ENCODE measurements around the gene DOP1A. TPM values are rescaled to one million over a fixed set of nuclear protein-coding genes. Genes with fewer than 3 reads are reported as not detected.
A peak's percentile ranks its signal among the peaks of the same experiment; 100 is the strongest.

The DOP1A gene
- total and polyA plus RNA-seq, 2 of the 13 experiments (the other 11 are each of a cell fraction or from before 2014, with no cell fraction given) = 5.2 to 16.7 TPM

DNA sequence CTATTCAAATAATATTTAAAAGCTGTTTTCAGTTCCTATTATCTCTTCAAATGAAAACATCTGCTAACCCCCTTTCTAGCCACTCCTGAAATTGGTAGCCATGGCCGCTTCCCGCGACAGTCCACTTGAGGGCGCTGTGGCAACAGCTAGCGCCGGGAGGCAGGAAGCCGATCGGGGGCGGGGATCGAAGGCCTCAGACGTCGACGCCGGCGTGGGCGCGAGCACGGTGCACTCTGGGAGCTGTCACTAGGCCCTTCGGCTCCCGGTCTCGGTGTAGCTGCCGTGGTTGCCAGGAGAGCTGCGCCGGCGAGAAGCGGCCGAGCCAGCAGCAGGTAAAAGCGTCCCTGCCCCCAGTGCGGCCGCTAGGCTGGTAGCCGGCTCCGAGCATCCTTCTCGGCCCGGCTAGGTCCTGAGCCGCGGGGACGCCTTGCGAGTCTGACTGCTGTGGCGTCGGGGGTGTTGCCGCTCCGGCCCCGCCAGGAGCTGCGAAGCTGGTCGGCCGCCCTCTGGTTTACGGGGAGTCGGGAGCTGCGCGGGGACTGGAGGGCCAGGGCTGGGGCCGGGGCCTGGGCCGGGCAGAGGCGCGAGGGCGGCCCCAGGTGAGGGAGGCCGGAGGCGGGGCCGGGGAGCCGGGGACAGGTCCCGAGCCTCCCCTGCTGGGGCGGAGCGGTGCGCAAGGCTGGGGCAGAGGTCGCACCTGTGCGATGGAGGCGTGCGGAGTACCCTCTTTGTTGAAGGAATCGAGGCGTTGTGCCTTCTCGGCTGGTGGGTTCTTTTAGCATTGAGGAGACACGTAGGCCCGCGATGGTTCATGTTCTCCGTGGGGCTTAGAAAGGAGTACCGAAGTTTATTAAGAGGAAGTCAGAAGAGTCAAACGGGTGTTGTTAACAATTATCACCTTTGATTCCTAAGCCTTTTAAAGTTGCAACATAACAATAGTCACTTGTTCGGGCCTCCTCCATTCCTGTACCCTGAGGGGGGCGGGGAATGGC is at the start of gene DOP1A (continued):
- TF ChIP-seq, protein P1, sequence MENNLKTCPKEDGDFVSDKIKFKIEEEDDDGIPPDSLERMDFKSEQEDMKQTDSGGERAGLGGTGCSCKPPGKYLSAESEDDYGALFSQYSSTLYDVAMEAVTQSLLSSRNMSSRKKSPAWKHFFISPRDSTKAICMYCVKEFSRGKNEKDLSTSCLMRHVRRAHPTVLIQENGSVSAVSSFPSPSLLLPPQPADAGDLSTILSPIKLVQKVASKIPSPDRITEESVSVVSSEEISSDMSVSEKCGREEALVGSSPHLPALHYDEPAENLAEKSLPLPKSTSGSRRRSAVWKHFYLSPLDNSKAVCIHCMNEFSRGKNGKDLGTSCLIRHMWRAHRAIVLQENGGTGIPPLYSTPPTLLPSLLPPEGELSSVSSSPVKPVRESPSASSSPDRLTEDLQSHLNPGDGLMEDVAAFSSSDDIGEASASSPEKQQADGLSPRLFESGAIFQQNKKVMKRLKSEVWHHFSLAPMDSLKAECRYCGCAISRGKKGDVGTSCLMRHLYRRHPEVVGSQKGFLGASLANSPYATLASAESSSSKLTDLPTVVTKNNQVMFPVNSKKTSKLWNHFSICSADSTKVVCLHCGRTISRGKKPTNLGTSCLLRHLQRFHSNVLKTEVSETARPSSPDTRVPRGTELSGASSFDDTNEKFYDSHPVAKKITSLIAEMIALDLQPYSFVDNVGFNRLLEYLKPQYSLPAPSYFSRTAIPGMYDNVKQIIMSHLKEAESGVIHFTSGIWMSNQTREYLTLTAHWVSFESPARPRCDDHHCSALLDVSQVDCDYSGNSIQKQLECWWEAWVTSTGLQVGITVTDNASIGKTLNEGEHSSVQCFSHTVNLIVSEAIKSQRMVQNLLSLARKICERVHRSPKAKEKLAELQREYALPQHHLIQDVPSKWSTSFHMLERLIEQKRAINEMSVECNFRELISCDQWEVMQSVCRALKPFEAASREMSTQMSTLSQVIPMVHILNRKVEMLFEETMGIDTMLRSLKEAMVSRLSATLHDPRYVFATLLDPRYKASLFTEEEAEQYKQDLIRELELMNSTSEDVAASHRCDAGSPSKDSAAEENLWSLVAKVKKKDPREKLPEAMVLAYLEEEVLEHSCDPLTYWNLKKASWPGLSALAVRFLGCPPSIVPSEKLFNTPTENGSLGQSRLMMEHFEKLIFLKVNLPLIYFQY (CRISPR knock-in tag; IDR thresholded peaks at IDR 0.05; ENCODE audit: borderline replicate concordance) = no peak; the same call in 1 of the 2 replicates
- TF ChIP-seq AGO2 (optimal IDR thresholded peaks at IDR 0.05; ENCODE audit: low read depth, low read length) = peak; percentile 49
- TF ChIP-seq TBP (CRISPR knock-in tag; IDR thresholded peaks at IDR 0.05) = no peak
- peak; percentile 26; the same call in 1 of the 2 replicates for TF ChIP-seq PPARG (CRISPR knock-in tag; conservative IDR thresholded peaks at IDR 0.05)
- no peak for TF ChIP-seq PCBP2 (optimal IDR thresholded peaks at IDR 0.05; ENCODE audit: low read depth, low read length, poor library complexity, severe bottlenecking)
- TF ChIP-seq STAT5B (CRISPR knock-in tag; IDR thresholded peaks at IDR 0.05) = no peak
- no peak; the same call in 1 of the 2 replicates for TF ChIP-seq PRMT3 (CRISPR knock-in tag; IDR thresholded peaks at IDR 0.05; ENCODE audit: borderline replicate concordance, low read depth)
- peak; percentile 64; the same call in 1 of the 2 replicates for TF ChIP-seq KLF15 (CRISPR knock-in tag; IDR thresholded peaks at IDR 0.05; ENCODE audit: borderline replicate concordance)
- no peak for TF ChIP-seq EP300 (IDR thresholded peaks at IDR 0.05; ENCODE audit: low read depth in 2 of 2, low read length in 2 of 2)
- TF ChIP-seq EP300 (CRISPR knock-in tag; IDR thresholded peaks at IDR 0.05; ENCODE audit: borderline replicate concordance) = no peak
- peak; percentile 30; the same call in 1 of the 2 replicates for TF ChIP-seq RXRB (CRISPR knock-in tag; IDR thresholded peaks at IDR 0.05; ENCODE audit: borderline replicate concordance)
- TF ChIP-seq HIVEP1 (CRISPR knock-in tag; IDR thresholded peaks at IDR 0.05) = 0 out of 2 replicates have a peak, but pooled peaks have one; percentile 60
- no peak for TF ChIP-seq ZBTB21 (CRISPR knock-in tag; IDR thresholded peaks at IDR 0.05)
- no peak for TF ChIP-seq MTA3 (CRISPR knock-in tag; IDR thresholded peaks at IDR 0.05)
- TF ChIP-seq, protein P2, sequence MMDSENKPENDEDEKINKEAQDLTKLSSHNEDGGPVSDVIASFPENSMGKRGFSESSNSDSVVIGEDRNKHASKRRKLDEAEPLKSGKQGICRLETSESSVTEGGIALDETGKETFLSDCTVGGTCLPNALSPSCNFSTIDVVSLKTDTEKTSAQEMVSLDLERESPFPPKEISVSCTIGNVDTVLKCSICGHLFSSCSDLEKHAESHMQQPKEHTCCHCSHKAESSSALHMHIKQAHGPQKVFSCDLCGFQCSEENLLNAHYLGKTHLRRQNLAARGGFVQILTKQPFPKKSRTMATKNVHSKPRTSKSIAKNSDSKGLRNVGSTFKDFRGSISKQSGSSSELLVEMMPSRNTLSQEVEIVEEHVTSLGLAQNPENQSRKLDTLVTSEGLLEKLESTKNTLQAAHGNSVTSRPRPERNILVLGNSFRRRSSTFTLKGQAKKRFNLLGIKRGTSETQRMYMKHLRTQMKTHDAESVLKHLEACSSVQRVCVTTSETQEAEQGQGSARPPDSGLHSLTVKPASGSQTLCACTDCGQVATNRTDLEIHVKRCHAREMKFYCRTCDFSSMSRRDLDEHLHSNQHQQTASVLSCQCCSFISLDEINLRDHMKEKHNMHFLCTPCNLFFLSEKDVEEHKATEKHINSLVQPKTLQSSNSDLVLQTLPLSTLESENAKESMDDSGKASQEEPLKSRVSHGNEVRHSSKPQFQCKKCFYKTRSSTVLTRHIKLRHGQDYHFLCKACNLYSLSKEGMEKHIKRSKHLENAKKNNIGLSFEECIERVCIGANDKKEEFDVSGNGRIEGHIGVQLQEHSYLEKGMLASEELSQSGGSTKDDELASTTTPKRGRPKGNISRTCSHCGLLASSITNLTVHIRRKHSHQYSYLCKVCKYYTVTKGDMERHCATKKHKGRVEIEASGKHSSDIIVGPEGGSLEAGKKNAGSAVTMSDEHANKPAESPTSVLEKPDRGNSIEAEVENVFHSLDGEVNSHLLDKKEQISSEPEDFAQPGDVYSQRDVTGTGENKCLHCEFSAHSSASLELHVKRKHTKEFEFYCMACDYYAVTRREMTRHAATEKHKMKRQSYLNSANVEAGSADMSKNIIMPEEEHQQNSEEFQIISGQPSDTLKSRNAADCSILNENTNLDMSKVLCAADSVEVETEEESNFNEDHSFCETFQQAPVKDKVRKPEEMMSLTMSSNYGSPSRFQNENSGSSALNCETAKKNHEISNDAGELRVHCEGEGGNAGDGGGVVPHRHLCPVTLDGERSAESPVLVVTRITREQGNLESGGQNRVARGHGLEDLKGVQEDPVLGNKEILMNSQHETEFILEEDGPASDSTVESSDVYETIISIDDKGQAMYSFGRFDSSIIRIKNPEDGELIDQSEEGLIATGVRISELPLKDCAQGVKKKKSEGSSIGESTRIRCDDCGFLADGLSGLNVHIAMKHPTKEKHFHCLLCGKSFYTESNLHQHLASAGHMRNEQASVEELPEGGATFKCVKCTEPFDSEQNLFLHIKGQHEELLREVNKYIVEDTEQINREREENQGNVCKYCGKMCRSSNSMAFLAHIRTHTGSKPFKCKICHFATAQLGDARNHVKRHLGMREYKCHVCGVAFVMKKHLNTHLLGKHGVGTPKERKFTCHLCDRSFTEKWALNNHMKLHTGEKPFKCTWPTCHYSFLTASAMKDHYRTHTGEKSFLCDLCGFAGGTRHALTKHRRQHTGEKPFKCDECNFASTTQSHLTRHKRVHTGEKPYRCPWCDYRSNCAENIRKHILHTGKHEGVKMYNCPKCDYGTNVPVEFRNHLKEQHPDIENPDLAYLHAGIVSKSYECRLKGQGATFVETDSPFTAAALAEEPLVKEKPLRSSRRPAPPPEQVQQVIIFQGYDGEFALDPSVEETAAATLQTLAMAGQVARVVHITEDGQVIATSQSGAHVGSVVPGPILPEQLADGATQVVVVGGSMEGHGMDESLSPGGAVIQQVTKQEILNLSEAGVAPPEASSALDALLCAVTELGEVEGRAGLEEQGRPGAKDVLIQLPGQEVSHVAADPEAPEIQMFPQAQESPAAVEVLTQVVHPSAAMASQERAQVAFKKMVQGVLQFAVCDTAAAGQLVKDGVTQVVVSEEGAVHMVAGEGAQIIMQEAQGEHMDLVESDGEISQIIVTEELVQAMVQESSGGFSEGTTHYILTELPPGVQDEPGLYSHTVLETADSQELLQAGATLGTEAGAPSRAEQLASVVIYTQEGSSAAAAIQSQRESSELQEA (CRISPR knock-in tag; IDR thresholded peaks at IDR 0.05; ENCODE audit: not compliant biosample characterization) = no peak
